Activated T-helper 17 cell treated with anti-CD3 and anti-CD28 coated beads, Interleukin-2, amount 50 U/mL, for 72 hours (primary cell): ENCODE data around the gene SIM2. TPM values are rescaled to one million over a fixed set of nuclear protein-coding genes. Genes with fewer than 3 reads are reported as not detected.

ENCODE experiments used
- ATAC-seq: fragments of 150-1000 bp; cut with Tn5 transposase; replicated peaks from 2 replicates; pipeline ENCODE4 v1.10.0; 2021; ENCODE audit warnings: mild to moderate bottlenecking, moderate library complexity
- H3K27ac Mint-ChIP-seq: one replicate; pipeline ENCODE4 v1.8.0; 2022; ENCODE audit warnings: mixed read lengths
- H3K27me3 Mint-ChIP-seq: one replicate; pipeline ENCODE4 v1.8.0; 2022; ENCODE audit warnings: mixed read lengths
- H3K36me3 Mint-ChIP-seq: one replicate; pipeline ENCODE4 v1.8.0; 2022; ENCODE audit warnings: low read depth, mild to moderate bottlenecking, mixed read lengths
- H3K4me1 Mint-ChIP-seq: one replicate; pipeline ENCODE4 v1.8.0; 2022; ENCODE audit warnings: mixed read lengths
- H3K4me3 Mint-ChIP-seq: one replicate; pipeline ENCODE4 v1.8.0; 2022; ENCODE audit warnings: mild to moderate bottlenecking, mixed read lengths
- H3K9me3 Mint-ChIP-seq: one replicate; pipeline ENCODE4 v1.8.0; 2022; ENCODE audit warnings: mixed read lengths
- total RNA-seq, 2 donors: library from RNA; stranded (reverse); gene quantifications; one replicate each; pipeline ENCODE4 v1.2.3, GENCODE V29; 2022

SIM2 gene
- total RNA-seq, 2 donors from 2014 or later, result 3.9 to 4.2 TPM

- ATAC-seq, result no peak
- peaks cover 18% of the 10 kb centered on the region for H3K36me3 Mint-ChIP-seq
These were observed 63.7 kb downstream of the SIM2 start for GRCh38 chr21:36762642-36763041.

GRCh38 chr21:36763305-36763704 is 64.4 kb downstream of the SIM2 start:
- no peak for ATAC-seq
- Mint-ChIP-seq H3K9me3 (no peaks in the 10 kb centered on the region), H3K27ac (no peak overlapping the region), H3K27me3 (no peaks in the 10 kb centered on the region), H3K36me3 (peaks cover 18% of the 10 kb centered on the region), H3K4me3 (no peak overlapping the region), H3K4me1 (no peaks in the 10 kb centered on the region)

More at GRCh38 chr21:36762642-36763041, 63.7 kb downstream of the SIM2 start:
- H3K4me1 Mint-ChIP-seq, result no peaks in the 10 kb centered on the region
- no peaks in the 10 kb centered on the region for H3K9me3 Mint-ChIP-seq
- no peak overlapping the region for H3K4me3 Mint-ChIP-seq
- H3K27me3 Mint-ChIP-seq, result no peaks in the 10 kb centered on the region
- H3K27ac Mint-ChIP-seq, result no peak overlapping the region

GRCh38 chr21:36765229-36765628 is 66.3 kb downstream of the SIM2 start:
- no peaks in the 10 kb centered on the region for H3K9me3 Mint-ChIP-seq
- no peak overlapping the region for H3K4me3 Mint-ChIP-seq
- H3K27ac Mint-ChIP-seq, result no peak overlapping the region
- peak; percentile 50 for ATAC-seq
- peaks cover 6% of the 10 kb centered on the region for H3K4me1 Mint-ChIP-seq
- H3K27me3 Mint-ChIP-seq, result no peaks in the 10 kb centered on the region
- H3K36me3 Mint-ChIP-seq, result peaks cover 5% of the 10 kb centered on the region

- Mint-ChIP-seq H3K9me3 (no peaks in the 10 kb centered on the region), H3K4me1 (peaks cover 6% of the 10 kb centered on the region)
These were observed 67.6 kb downstream of the SIM2 start for GRCh38 chr21:36766511-36766910.

GRCh38 chr21:36767096-36767495 is 68.2 kb downstream of the SIM2 start:
- H3K4me3 Mint-ChIP-seq, result no peak overlapping the region
- H3K27ac Mint-ChIP-seq, result no peak overlapping the region
- peaks cover 5% of the 10 kb centered on the region for H3K36me3 Mint-ChIP-seq
- peaks cover 6% of the 10 kb centered on the region for H3K4me1 Mint-ChIP-seq
- ATAC-seq, result no peak
- H3K9me3 Mint-ChIP-seq, result no peaks in the 10 kb centered on the region
- H3K27me3 Mint-ChIP-seq, result no peaks in the 10 kb centered on the region

More at GRCh38 chr21:36766511-36766910, 67.6 kb downstream of the SIM2 start:
- H3K27ac Mint-ChIP-seq, result no peak overlapping the region
- H3K36me3 Mint-ChIP-seq, result peaks cover 5% of the 10 kb centered on the region
- no peaks in the 10 kb centered on the region for H3K27me3 Mint-ChIP-seq
- ATAC-seq, result no peak
- H3K4me3 Mint-ChIP-seq, result no peak overlapping the region

- Mint-ChIP-seq H3K4me3 (no peak overlapping the region), H3K36me3 (peaks cover 5% of the 10 kb centered on the region), H3K27ac (peak overlapping the region; percentile 80), H3K4me1 (peaks cover 6% of the 10 kb centered on the region), H3K9me3 (no peaks in the 10 kb centered on the region), H3K27me3 (no peaks in the 10 kb centered on the region)
- ATAC-seq, result no peak
These were observed 69.6 kb downstream of the SIM2 start for GRCh38 chr21:36768496-36768895.

GRCh38 chr21:36769051-36769839 is 70.3 kb downstream of the SIM2 start:
- Mint-ChIP-seq H3K4me1 (peaks cover 6% of the 10 kb centered on the region), H3K9me3 (no peaks in the 10 kb centered on the region), H3K27ac (peak overlapping the region; percentile 80), H3K4me3 (no peak overlapping the region), H3K36me3 (peaks cover 5% of the 10 kb centered on the region), H3K27me3 (no peaks in the 10 kb centered on the region)
- ATAC-seq, result no peak

- Mint-ChIP-seq H3K4me1 (peaks cover 6% of the 10 kb centered on the region), H3K4me3 (no peak overlapping the region), H3K36me3 (no peaks in the 10 kb centered on the region), H3K9me3 (no peaks in the 10 kb centered on the region), H3K27ac (no peak overlapping the region), H3K27me3 (no peaks in the 10 kb centered on the region)
- no peak for ATAC-seq
These were observed 74.2 kb downstream of the SIM2 start for GRCh38 chr21:36773117-36773516.

GRCh38 chr21:36773995-36774394 is 75.1 kb downstream of the SIM2 start:
- no peak for ATAC-seq
- Mint-ChIP-seq H3K27me3 (no peaks in the 10 kb centered on the region), H3K4me1 (peaks cover 2% of the 10 kb centered on the region), H3K4me3 (no peak overlapping the region), H3K36me3 (no peaks in the 10 kb centered on the region), H3K9me3 (no peaks in the 10 kb centered on the region), H3K27ac (no peak overlapping the region)

- H3K27ac Mint-ChIP-seq, result no peak overlapping the region
- no peaks in the 10 kb centered on the region for H3K27me3 Mint-ChIP-seq
- no peaks in the 10 kb centered on the region for H3K4me1 Mint-ChIP-seq
- no peaks in the 10 kb centered on the region for H3K9me3 Mint-ChIP-seq
- ATAC-seq, result no peak
- H3K36me3 Mint-ChIP-seq, result no peaks in the 10 kb centered on the region
- no peak overlapping the region for H3K4me3 Mint-ChIP-seq
These were observed 78.2 kb downstream of the SIM2 start for GRCh38 chr21:36776981-36777617.

GRCh38 chr21:36780861-36781260 is 81.9 kb downstream of the SIM2 start:
- Mint-ChIP-seq H3K27ac (no peak overlapping the region), H3K36me3 (no peaks in the 10 kb centered on the region), H3K4me1 (no peaks in the 10 kb centered on the region), H3K4me3 (no peak overlapping the region), H3K9me3 (no peaks in the 10 kb centered on the region), H3K27me3 (no peaks in the 10 kb centered on the region)
- no peak for ATAC-seq

GRCh38 chr21:36783612-36784374 is 84.9 kb downstream of the SIM2 start:
- Mint-ChIP-seq H3K9me3 (no peaks in the 10 kb centered on the region), H3K27me3 (no peaks in the 10 kb centered on the region), H3K36me3 (no peaks in the 10 kb centered on the region), H3K4me3 (no peak overlapping the region), H3K27ac (no peak overlapping the region), H3K4me1 (no peaks in the 10 kb centered on the region)
- ATAC-seq, result peak; percentile 71

- H3K4me1 Mint-ChIP-seq, result no peaks in the 10 kb centered on the region
- no peaks in the 10 kb centered on the region for H3K9me3 Mint-ChIP-seq
- H3K27ac Mint-ChIP-seq, result no peak overlapping the region
- no peaks in the 10 kb centered on the region for H3K36me3 Mint-ChIP-seq
- H3K27me3 Mint-ChIP-seq, result no peaks in the 10 kb centered on the region
- H3K4me3 Mint-ChIP-seq, result no peak overlapping the region
- ATAC-seq, result no peak
These were observed 86.0 kb downstream of the SIM2 start for GRCh38 chr21:36784947-36785346.

GRCh38 chr21:36785615-36786014 is 86.7 kb downstream of the SIM2 start:
- no peak overlapping the region for H3K4me3 Mint-ChIP-seq
- H3K27me3 Mint-ChIP-seq, result no peaks in the 10 kb centered on the region
- H3K4me1 Mint-ChIP-seq, result no peaks in the 10 kb centered on the region
- H3K36me3 Mint-ChIP-seq, result no peaks in the 10 kb centered on the region
- no peaks in the 10 kb centered on the region for H3K9me3 Mint-ChIP-seq
- no peak for ATAC-seq
- peak overlapping the region; percentile 25 for H3K27ac Mint-ChIP-seq

GRCh38 chr21:36786186-36786585 is 87.3 kb downstream of the SIM2 start:
- H3K27ac Mint-ChIP-seq, result peak overlapping the region; percentile 47
- H3K36me3 Mint-ChIP-seq, result no peaks in the 10 kb centered on the region
- H3K4me1 Mint-ChIP-seq, result no peaks in the 10 kb centered on the region
- no peaks in the 10 kb centered on the region for H3K9me3 Mint-ChIP-seq
- H3K27me3 Mint-ChIP-seq, result no peaks in the 10 kb centered on the region
- no peak for ATAC-seq
- no peak overlapping the region for H3K4me3 Mint-ChIP-seq
